NT2/D1 (cell line): Measurements from ENCODE around the gene ROBO1.
"Not testable (repeated sequence)": the region's sequence is repeated elsewhere in the genome, so short reads cannot be mapped to it uniquely, and the experiment has no call there.

Source experiments
- DNase-seq: peaks from one replicate; pipeline ENCODE4 v3.0.0-alpha.2; 2011; ENCODE audit warnings: low read depth, low spot score
- H3K27me3 ChIP-seq: 2 replicates; pipeline ENCODE4 v1.6.0; 2011; ENCODE audit warnings: mild to moderate bottlenecking; ENCODE audit not compliant: insufficient read length, insufficient read depth
- H3K36me3 ChIP-seq: 2 replicates; pipeline ENCODE4 v1.6.1; 2011; ENCODE audit warnings: mild to moderate bottlenecking, low read length, mixed read lengths; ENCODE audit not compliant: insufficient read depth, insufficient read length
- H3K4me1 ChIP-seq: 2 replicates; pipeline ENCODE4 v1.5.1; 2011; ENCODE audit not compliant: insufficient read depth, insufficient read length
- H3K4me3 ChIP-seq: 2 replicates; pipeline ENCODE4 v1.5.1; 2011; ENCODE audit warnings: low read depth; ENCODE audit not compliant: insufficient read length
- H3K9ac ChIP-seq: 2 replicates; pipeline ENCODE4 v1.6.0; 2011; ENCODE audit warnings: low read depth; ENCODE audit not compliant: insufficient read length
- H3K9me3 ChIP-seq: 2 replicates; pipeline ENCODE4 v1.5.1; 2011; ENCODE audit warnings: mild to moderate bottlenecking, low read length; ENCODE audit not compliant: insufficient read depth
- SUZ12 ChIP-seq: IDR thresholded peaks from 2 replicates; pipeline ENCODE4 v1.6.1; 2011; ENCODE audit not compliant: insufficient read length, insufficient read depth; ENCODE audit errors: extremely low read depth
- YY1 ChIP-seq: IDR thresholded peaks from 2 replicates; pipeline ENCODE4 v1.6.1; 2011; ENCODE audit not compliant: insufficient read length, insufficient read depth
- ZNF274 ChIP-seq: IDR thresholded peaks from 2 replicates; pipeline ENCODE4 v1.6.1; 2011; ENCODE audit warnings: mild to moderate bottlenecking, low read depth, low read length

Gene ROBO1

DNA sequence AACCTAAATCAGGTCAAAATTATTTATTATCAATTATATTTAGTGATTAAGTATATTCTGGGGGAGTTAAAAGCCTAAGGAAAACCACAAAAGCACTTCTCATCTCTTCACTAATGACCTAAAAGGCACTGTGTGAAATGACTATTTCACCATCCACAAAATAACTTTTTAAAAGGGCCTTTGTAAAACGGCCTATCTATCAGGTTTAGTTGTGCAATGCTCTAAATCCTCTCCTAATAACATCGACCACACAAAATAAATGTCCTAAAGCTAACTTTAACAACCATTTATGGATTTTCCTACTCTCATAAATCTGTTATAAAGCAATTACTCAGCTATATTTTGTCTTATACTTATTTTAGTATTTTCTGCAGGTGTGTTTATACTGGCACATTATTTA is 1066.3 kb downstream of the ROBO1 start:
- Histone ChIP-seq H3K4me1 (no peaks in the 10 kb centered on the region), H3K27me3 (no peaks in the 10 kb centered on the region), H3K9me3 (no peaks in the 10 kb centered on the region), H3K4me3 (no peak overlapping the region), H3K9ac (no peak overlapping the region), H3K36me3 (no peaks in the 10 kb centered on the region)
- TF ChIP-seq ZNF274 (no peak), SUZ12 (no peak), YY1 (no peak)
- DNase-seq: no peak

DNA sequence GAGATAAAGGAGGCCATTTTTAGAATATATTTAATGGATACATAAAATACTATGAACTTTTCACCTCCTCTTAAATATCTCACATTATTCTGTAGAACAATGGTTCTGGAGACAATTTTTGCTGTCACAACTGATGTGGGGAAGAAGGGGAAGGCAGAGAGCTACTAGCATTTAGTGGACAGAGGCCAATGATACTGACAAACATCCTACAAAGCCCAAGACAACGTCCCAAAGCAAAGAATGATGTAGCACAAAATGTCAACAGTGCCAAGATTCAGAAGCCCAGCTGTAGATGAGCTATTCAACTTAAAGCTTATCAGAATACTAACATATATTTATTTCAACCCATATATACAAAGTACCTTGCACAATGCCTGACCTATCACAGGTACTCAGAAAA is 1069.4 kb downstream of the ROBO1 start:
- no peak for TF ChIP-seq ZNF274
- TF ChIP-seq YY1: no peak
- TF ChIP-seq SUZ12: no peak
- no peaks in the 10 kb centered on the region for H3K36me3 ChIP-seq
- no peaks in the 10 kb centered on the region for H3K4me1 ChIP-seq
- H3K27me3 ChIP-seq: no peaks in the 10 kb centered on the region
- H3K9ac ChIP-seq: no peak overlapping the region
- DNase-seq: no peak
- H3K4me3 ChIP-seq: no peak overlapping the region
- no peaks in the 10 kb centered on the region for H3K9me3 ChIP-seq

DNA sequence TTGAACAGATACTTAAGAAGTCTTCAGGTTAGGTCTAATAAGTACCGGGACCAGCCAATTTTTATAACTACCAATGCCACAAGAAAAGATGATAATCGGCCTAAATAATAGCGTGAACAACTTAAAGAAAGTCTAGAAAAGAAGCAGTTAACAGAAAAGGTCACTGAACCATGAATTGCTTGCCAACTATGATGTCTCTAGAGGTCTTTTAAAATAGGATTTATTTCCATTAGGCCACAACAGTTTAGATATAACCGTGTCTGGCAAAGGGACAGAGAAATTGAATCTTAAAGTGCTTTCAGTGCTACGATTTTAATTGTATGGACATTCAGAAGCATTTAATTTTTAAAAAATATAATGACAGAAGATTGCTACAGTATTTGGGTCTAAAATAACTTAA is 1070.4 kb downstream of the ROBO1 start:
- TF ChIP-seq YY1 (no peak), ZNF274 (no peak), SUZ12 (no peak)
- no peaks in the 10 kb centered on the region for H3K9me3 ChIP-seq
- H3K36me3 ChIP-seq: no peaks in the 10 kb centered on the region
- no peaks in the 10 kb centered on the region for H3K27me3 ChIP-seq
- DNase-seq: no peak
- no peaks in the 10 kb centered on the region for H3K4me1 ChIP-seq
- no peak overlapping the region for H3K4me3 ChIP-seq
- H3K9ac ChIP-seq: no peak overlapping the region

DNA sequence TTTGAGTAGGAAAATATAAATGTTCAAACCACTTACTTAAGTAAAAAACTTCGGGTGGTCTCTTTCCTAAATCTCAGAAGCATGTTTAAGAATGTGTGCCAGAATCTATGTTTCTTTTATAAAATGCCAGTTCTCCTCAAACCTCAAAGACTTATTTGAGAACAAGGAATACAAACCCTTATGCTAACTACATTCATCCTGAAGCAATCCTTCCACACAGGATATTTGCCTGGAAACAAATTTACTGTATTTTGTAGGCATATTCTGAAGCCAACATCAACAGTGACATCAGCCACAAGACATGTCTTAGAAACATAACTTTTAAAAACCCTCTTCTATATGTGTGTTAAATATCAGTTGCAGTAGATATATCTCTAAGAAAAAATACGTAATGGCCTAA is 1077.0 kb downstream of the ROBO1 start:
- no peak overlapping the region for H3K4me3 ChIP-seq
- no peaks in the 10 kb centered on the region for H3K4me1 ChIP-seq
- H3K9me3 ChIP-seq: no peaks in the 10 kb centered on the region
- no peak overlapping the region for H3K9ac ChIP-seq
- no peak for TF ChIP-seq ZNF274
- TF ChIP-seq YY1: no peak
- TF ChIP-seq SUZ12: no peak
- H3K27me3 ChIP-seq: no peaks in the 10 kb centered on the region
- peaks cover 2% of the 10 kb centered on the region for H3K36me3 ChIP-seq
- no peak for DNase-seq

DNA sequence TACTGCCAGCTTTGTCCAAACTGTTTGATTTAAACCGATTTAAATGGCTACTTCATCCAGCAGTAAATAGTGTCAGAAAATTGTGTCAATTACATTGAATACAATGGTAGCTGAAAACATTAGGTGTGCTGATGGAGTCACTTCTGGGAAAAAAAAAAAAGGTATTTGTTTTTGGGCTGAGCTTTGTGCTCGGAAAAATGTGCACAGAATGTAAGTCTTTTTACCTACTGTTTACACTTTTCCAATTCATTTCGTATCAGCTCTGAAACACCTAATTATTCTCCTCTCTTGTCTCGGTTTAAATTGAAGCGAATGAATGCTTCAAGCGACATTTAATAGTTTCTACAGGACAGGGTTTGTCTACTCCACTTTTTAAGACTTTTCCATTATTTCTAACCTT is 1078.4 kb downstream of the ROBO1 start:
- DNase-seq: no peak
- no peaks in the 10 kb centered on the region for H3K4me1 ChIP-seq
- no peak overlapping the region for H3K9ac ChIP-seq
- H3K9me3 ChIP-seq: no peaks in the 10 kb centered on the region
- H3K36me3 ChIP-seq: peaks cover 5% of the 10 kb centered on the region
- no peak overlapping the region for H3K4me3 ChIP-seq
- no peaks in the 10 kb centered on the region for H3K27me3 ChIP-seq
- TF ChIP-seq YY1 (no peak), SUZ12 (no peak), ZNF274 (no peak)

DNA sequence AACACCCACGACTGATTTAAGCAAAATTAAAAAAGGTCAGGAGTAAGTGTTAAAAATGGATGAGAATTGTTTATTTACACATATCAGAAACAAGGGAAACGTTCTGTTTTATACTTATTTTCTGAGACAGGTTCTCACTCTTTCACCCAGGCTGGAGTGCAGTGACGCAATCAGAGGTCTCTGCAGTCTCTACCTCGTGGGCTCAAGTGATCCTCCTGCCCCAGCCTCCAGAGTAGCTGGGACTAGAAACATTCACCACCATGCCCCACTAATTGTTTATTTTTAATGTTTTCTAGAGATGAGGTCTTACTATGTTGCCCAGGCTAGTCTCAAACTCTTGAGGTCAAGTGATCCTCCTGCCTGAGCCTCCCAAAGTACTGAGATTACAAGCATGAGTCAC is 1080.3 kb downstream of the ROBO1 start:
- no peak for DNase-seq
- Histone ChIP-seq H3K36me3 (peaks cover 5% of the 10 kb centered on the region), H3K4me3 (no peak overlapping the region), H3K27me3 (no peaks in the 10 kb centered on the region), H3K9ac (no peak overlapping the region), H3K9me3 (no peaks in the 10 kb centered on the region), H3K4me1 (no peaks in the 10 kb centered on the region)
- no peak for TF ChIP-seq YY1

DNA sequence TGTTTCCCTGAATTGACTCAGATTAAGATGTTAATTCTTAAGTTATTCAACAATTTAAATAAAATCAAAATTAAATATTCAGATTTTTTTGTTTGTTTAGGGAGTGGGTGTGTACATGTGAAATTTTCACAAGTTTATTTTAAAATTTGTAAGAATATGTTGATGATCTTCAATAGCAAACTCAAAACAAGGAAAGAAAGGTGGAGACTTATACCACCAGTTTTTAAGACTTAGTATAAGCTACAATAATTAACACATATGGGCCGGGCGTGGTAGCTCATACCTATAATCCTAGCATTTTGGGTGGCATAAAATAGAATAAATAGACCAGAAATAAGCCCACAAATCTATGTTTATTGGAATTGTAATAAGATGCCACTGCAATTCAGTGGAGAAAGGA is 1084.5 kb downstream of the ROBO1 start:
- TF ChIP-seq YY1: no peak
- no peak for TF ChIP-seq ZNF274
- TF ChIP-seq SUZ12: no peak
- Histone ChIP-seq H3K36me3 (peaks cover 5% of the 10 kb centered on the region), H3K4me3 (no peak overlapping the region), H3K9ac (no peak overlapping the region), H3K27me3 (no peaks in the 10 kb centered on the region), H3K4me1 (no peaks in the 10 kb centered on the region), H3K9me3 (no peaks in the 10 kb centered on the region)
- no peak for DNase-seq

DNA sequence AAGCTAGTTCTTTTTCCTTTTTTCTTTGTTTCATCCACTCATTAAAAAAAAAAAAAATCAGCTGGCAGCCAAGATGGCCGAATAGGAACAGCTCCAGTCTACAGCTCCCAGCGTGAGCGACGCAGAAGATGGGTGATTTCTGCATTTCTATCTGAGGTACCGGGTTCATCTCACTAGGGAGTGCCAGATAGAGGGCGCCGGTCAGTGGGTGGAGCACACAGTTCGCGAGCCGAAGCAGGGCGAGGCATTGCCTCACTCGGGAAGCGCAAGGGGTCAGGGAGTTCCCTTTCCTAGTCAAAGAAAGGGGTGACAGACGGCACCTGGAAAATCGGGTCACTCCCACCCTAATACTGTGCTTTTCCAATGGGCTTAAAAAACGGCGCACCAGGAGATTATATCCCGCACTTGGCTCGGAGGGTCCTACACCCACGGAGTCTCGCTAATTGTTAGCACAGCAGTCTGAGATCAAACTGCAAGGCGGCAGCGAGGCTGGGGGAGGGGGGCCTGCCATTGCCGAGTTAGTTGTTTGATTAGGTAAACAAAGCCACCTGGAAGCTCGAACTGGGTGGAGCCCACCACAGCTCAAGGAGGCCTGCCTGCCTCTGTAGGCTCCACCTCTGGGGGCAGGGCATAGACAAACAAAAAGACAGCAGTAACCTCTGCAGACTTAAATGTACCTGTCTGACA is 1092.5 kb downstream of the ROBO1 start:
- H3K36me3 ChIP-seq, DNase-seq, H3K27me3 ChIP-seq, H3K9ac ChIP-seq, H3K4me3 ChIP-seq, H3K4me1 ChIP-seq: not testable (repeated sequence)
- H3K9me3 ChIP-seq: peaks cover 13% of the 10 kb centered on the region
